GM21529 (cell line): ENCODE results near the gene MT1M.
"Not testable (repeated sequence)": the region's sequence is repeated elsewhere in the genome, so short reads cannot be mapped to it uniquely, and the experiment has no call there.

Experiments used
- ATAC-seq: cut with Tn5 transposase; IDR thresholded peaks from one replicate; pipeline ENCODE4 v1.9.1; 2021; ENCODE audit not compliant: unreplicated experiment

The MT1M gene

GRCh38 chr16:56671691-56672090 is 39.2 kb downstream of the MT1M start:
- not testable (repeated sequence) for ATAC-seq

GRCh38 chr16:56672171-56672570 is 39.7 kb downstream of the MT1M start:
- not testable (repeated sequence) for ATAC-seq

- ATAC-seq = no peak
Measured at GRCh38 chr16:56672761-56673536, 40.5 kb downstream of the MT1M start.

GRCh38 chr16:56673921-56674320 is 41.5 kb downstream of the MT1M start:
- ATAC-seq = no peak

- ATAC-seq = not testable (repeated sequence)
Measured at GRCh38 chr16:56674570-56674969, 42.1 kb downstream of the MT1M start.

- no peak for ATAC-seq
Measured at GRCh38 chr16:56675685-56676210, 43.3 kb downstream of the MT1M start.

GRCh38 chr16:56677474-56677873 is 45.0 kb downstream of the MT1M start:
- ATAC-seq = no peak

- no peak for ATAC-seq
Measured at GRCh38 chr16:56679078-56679730, 46.7 kb downstream of the MT1M start.

GRCh38 chr16:56679818-56680217 is 47.4 kb downstream of the MT1M start:
- no peak for ATAC-seq

GRCh38 chr16:56681939-56682702 is 49.7 kb downstream of the MT1M start, which contains the start of gene MT1X:
TSS of gene MT1X (plus strand) at chr16:56682470. CDS start at chr16:56682541, 71 bp downstream.
- ATAC-seq = peak; percentile 96

GRCh38 chr16:56682703-56683397 is 50.4 kb downstream of the MT1M start:
- no peak for ATAC-seq
